MG63 (cell line): Measurements from ENCODE around the gene LDLRAD4. TPM values are rescaled to one million over a fixed set of nuclear protein-coding genes. Genes with fewer than 3 reads are reported as not detected.
A peak's percentile ranks its signal among the peaks of the same experiment; 100 is the strongest.

Experiments used
- DNase-seq: peaks from one replicate; pipeline ENCODE4 v3.0.0-alpha.2; 2020
- H3K27me3 ChIP-seq: fragments of 250-450 bp; sonication (Bioruptor Pico); 2 replicates; pipeline ENCODE4 v1.5.1; 2020; ENCODE audit warnings: mild to moderate bottlenecking, moderate library complexity
- H3K36me3 ChIP-seq: fragments of 250-450 bp; sonication (Bioruptor Pico); 2 replicates; pipeline ENCODE4 v1.5.1; 2020; ENCODE audit warnings: mild to moderate bottlenecking, moderate library complexity
- H3K4me3 ChIP-seq: fragments of 250-450 bp; sonication (Bioruptor Pico); 2 replicates; pipeline ENCODE4 v1.5.1; 2020; ENCODE audit warnings: mild to moderate bottlenecking, moderate library complexity
- H3K9me3 ChIP-seq: fragments of 250-450 bp; sonication (Bioruptor Pico); 2 replicates; pipeline ENCODE4 v1.5.1; 2020; ENCODE audit warnings: mild to moderate bottlenecking, moderate library complexity
- total RNA-seq: library from RNA; depleted of rRNA; stranded (reverse); fragments of >200 nt; shearing (Covaris generic); gene quantifications from 2 replicates; pipeline ENCODE4 v1.2.3, GENCODE V29; 2014; ENCODE audit warnings: low replicate concordance

The LDLRAD4 gene
- total RNA-seq, 1 experiment from 2014 or later: 0.36 TPM

DNA sequence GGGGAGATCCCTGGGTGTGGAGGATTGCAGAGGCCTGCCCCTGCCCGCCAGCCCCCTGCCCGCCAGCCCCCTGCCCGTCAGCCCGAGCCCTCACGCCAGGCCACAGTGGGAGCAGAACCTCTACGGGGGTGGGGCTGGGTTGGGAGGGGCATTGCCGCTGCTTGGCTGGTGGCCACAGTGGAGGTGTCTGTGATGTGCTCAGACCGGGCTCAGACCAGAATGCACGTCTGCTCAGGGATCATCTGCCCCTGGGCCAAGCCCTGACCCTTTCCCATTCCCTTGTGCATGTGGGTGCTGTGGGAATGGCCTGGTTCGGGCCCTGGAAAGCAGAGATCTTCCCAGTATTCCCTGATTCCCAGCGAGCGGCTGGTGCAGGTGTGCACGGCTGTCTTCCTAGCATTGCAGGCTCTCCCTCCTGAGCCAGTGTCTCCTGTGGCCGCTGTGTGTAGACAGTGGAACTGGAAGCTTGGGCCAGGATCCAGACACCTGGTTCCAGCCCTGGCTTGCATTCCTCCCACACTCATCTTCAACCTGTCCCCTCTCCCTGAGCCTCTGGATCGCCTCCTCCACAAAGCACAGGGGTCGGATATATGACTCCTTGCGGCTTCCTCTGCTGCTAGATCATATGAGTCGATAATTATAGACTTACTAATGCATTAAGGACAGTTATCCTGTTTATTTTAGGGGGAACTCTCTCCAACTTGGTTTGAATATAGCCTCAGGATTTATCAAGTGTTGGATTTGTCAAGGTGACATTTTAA is 161.6 kb downstream of the LDLRAD4 start:
- H3K4me3 ChIP-seq: no peak overlapping the region
- no peaks in the 10 kb centered on the region for H3K27me3 ChIP-seq
- DNase-seq: no peak

DNA sequence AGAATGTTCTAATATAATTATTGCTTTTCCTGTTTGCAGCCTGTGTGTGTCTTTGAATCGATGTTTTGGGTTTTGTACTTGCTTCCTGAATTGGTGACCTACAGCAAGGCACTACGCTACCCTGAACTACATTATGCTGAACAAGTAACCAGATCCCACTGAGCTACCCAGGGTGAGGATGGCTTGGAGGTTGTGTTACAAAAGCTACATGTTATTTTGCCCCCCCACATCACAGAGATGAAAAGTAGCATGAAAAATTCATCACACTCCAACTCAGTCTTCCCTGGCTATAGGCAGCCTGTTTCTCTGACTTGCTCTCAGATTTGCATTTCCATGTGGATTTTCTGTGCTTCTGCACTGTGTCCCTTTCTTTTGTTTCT is 162.1 kb downstream of the LDLRAD4 start:
- H3K36me3 ChIP-seq: no peaks in the 10 kb centered on the region
- DNase-seq: no peak
- H3K9me3 ChIP-seq: no peaks in the 10 kb centered on the region
- no peaks in the 10 kb centered on the region for H3K27me3 ChIP-seq
- H3K4me3 ChIP-seq: no peak overlapping the region

More for the DNA sequence above, 161.6 kb downstream of the LDLRAD4 start:
- no peaks in the 10 kb centered on the region for H3K9me3 ChIP-seq
- no peaks in the 10 kb centered on the region for H3K36me3 ChIP-seq

DNA sequence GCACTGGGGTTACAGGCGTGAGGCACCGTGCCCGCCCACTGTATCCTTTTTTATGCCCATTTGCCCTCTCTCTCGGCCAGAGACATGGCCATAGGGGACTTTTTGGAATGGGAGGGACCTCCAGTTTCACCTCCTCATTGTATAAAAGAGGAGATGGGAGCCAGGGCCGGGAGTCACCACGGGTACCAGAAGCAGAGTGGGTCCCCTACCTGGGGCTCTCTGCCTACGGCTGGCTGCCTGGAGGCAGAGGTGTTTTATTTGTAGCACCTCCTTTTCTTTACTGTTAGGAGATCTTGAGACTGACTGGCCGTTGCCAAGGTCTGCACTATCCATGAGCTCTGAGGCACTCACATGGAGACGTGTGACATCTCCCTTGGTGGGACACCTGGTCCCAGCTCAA is 162.8 kb downstream of the LDLRAD4 start:
- no peak overlapping the region for H3K4me3 ChIP-seq
- no peaks in the 10 kb centered on the region for H3K27me3 ChIP-seq
- no peak for DNase-seq
- H3K9me3 ChIP-seq: no peaks in the 10 kb centered on the region
- H3K36me3 ChIP-seq: no peaks in the 10 kb centered on the region

DNA sequence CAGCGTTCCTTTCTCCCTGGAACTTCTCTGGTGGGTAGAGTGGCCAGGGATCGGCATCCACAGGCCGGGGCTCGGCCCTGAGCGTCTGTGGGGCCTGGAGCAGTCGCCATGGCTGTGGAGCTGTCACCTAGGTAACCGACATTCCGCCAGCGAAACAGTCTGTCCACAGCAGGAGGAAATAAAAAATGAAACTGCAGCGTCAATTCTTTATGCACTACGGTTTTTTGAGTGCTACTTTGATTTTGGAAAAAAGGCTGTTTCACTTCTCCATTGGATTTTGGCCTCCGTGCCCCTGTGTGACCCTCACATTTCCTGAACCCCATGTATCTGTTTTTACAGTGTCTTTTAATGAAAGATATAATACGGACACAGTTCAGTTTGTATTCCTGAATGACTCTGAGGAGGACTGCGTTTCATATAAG is 163.4 kb downstream of the LDLRAD4 start:
- Histone ChIP-seq H3K27me3 (no peaks in the 10 kb centered on the region), H3K36me3 (no peaks in the 10 kb centered on the region), H3K4me3 (no peak overlapping the region), H3K9me3 (no peaks in the 10 kb centered on the region)
- no peak for DNase-seq

DNA sequence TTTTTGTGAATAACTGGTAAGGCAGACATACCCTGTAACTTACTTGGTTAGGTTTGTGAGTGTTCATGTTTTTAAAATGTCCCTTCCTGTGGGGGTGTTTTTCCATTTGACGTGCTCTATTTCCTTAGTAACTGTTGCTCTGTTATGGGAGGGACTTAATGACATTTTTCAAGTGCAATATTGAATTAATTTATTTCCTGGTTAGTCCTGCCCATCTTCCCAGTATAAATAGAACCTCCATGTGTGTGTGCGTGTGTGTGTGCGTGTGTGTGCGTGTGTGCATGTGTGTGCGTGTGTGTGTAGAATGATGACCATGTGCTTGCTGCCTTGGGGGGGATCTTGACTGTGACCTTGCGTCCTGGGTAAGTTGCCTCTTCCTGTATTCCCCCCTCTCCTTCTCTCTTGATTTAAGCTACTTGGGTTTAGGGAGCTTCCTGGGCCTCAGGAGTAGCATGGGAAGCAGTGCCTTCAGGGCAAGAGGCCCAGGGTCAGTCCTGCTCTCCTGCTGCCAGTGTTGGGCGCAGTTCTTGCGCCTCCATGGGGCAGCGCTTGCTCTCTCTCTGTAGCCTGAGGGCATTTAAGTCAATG is 163.9 kb downstream of the LDLRAD4 start:
- Histone ChIP-seq H3K36me3 (no peaks in the 10 kb centered on the region), H3K27me3 (no peaks in the 10 kb centered on the region), H3K9me3 (no peaks in the 10 kb centered on the region), H3K4me3 (no peak overlapping the region)
- DNase-seq: no peak

DNA sequence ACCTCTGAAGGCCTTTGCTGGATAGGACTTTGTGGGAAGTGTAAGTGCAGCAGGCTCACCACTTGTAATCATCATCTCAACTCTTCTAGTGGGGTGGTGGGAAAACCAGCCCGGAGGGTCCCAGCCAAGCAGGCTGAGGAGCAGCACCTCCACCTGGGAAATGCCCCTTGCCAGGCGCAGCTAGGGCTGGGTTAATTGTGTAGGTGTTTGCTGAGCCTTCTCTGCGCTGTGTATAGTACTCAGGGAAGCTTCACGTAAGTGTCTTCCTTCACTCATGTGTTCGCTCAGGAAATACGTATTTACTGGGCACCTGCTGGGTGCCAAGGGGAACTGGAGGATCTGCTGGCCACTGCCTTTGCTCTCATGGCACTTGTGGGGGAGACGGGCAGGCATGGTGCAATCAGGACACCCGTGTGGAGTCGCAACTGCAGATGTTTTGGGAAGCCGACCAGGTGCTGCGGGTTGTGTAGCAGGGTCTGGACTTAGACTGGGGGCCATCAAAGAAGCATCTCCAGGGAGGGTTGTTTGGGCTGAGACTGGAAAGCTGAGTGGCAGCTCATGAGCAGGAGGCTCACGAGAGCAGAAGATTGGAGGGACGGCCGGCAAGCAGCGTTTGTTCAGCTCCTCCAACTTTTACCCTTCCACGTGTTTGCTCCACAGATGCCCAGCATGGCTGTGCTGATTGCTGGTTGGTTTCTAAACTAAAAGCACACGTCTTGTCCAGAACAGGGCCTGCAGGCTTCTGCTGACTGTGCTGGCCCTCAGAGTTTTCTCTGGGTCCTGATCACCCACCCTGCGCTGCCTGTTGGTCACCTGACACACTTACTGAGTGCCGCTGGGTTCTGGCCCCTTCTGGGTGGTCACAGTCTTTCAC is 164.6 kb downstream of the LDLRAD4 start:
- no peak for DNase-seq
- H3K36me3 ChIP-seq: no peaks in the 10 kb centered on the region
- H3K4me3 ChIP-seq: no peak overlapping the region
- no peaks in the 10 kb centered on the region for H3K9me3 ChIP-seq
- H3K27me3 ChIP-seq: no peaks in the 10 kb centered on the region

DNA sequence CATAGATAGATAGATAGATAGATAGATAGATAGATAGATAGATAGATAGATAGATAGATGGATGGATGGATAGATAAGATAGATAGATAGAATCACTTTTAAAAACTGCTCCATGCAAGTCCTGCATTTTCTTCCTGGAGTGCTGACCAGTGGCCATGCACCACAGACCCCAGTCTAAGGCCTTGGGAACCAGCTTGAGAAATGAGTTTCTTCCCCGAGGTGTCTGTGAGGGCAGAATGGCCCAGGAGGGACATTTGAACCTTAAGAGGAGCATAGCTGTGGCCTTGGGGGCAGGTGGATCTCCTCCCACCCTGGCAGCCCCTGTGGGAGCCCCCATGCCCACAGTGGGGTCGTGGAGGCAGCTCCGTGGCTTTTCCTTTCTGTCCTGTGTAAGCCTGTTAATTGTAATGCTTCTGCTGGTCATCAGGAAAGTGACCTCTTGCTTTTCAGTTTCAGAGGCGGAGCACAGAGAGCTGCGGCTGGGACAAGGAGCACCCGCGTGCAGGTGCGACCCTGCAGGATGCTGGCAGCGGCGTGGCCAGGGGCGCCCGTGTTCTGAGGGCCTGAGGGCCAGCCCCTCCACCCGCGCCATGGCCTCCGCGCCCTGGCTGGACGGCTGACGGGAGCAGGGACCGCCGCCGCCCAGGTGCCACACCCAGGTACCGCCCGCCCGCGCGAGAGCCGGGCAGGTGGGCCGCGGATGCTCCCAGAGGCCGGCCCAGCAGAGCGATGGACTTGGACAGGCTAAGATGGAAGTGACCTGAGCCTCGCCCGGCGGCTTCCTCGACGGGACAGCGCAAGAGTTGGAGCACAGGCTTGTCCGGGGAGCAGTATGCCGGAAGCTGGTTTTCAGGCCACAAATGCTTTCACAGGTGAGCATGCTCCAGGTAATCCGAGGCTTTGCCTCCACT is 168.6 kb downstream of the LDLRAD4 start:
- Histone ChIP-seq H3K27me3 (no peaks in the 10 kb centered on the region), H3K36me3 (no peaks in the 10 kb centered on the region), H3K9me3 (no peaks in the 10 kb centered on the region), H3K4me3 (no peak overlapping the region)
- DNase-seq: no peak

DNA sequence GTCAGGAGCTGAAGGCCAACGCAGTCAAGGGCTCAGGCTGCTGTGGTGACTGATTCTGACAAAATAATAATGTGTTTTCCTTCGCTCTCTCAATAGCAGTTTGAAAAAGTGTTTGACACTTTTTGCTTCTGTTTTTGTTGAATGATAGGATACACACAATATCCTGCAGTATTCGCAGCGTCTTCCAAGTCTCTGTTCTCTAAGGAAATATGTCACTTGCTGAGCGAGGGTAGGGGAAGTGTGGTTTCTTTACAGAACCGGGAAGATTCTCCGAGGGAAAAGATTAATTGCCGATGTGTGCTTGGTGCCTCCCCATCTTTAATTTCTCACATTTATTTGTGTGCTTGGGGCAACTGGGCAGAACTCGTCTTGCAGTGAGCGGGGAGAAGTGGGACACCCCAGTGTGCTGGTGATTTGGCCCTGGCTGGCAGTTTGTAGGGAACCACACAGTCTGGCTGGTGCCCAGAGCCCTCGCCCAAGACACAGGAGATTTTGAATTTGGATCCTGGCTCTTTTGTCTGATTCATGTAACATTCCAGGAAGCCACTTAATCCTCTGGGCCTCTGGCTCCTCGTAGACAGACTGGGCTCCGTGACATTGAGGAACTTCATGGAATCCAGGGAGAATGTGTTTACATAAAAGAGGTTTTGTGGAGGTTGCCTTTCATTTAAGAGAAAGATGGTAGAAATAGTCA is 169.4 kb downstream of the LDLRAD4 start:
- H3K9me3 ChIP-seq: no peaks in the 10 kb centered on the region
- no peaks in the 10 kb centered on the region for H3K36me3 ChIP-seq
- H3K4me3 ChIP-seq: no peak overlapping the region
- H3K27me3 ChIP-seq: no peaks in the 10 kb centered on the region
- DNase-seq: peak; percentile 76

DNA sequence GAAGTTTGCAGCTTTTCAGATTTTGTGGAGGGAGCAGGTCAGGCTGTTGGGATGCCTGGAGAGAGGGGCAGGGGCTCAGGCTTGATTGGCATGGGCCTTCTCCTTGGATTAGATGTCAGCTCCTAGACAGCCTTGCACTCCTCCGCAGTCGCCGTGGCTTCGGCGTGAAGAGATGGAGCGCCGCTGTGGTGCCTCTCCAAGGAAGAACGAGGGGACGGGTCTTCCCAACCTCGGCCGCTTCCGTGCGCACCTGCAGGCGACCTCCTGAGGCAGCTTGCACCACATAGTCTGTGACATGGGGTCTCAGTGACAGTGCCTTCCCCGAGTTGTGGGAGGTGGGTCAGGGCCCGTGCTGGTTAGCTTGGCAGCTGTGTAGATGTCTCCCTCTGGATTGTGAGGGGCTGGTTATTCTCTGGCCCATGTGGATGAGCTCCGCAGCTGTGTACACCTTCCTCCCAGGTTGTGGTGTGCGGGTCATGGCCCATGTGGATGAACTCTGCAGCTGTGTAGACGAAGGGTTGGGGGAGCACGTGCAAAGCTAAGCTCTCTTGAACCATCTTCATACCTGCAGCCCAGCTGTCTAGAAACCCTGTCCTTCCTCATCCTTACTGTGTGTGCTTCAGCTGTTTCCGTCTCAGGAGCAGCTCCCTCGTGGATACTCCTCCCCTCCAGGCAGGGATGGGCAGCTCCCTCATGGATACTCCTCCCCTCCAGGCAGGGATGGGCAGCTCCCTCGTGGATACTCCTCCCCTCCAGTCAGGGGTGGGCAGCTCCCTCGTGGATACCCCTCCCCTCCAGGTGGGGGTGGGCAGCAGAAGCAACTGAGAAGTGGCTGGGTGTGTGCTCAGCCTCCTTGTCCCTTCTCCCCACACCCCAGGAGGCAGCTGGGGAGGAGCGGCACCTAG is 170.3 kb downstream of the LDLRAD4 start:
- DNase-seq: no peak
- H3K36me3 ChIP-seq: no peaks in the 10 kb centered on the region
- H3K27me3 ChIP-seq: no peaks in the 10 kb centered on the region
- no peak overlapping the region for H3K4me3 ChIP-seq
- no peaks in the 10 kb centered on the region for H3K9me3 ChIP-seq

DNA sequence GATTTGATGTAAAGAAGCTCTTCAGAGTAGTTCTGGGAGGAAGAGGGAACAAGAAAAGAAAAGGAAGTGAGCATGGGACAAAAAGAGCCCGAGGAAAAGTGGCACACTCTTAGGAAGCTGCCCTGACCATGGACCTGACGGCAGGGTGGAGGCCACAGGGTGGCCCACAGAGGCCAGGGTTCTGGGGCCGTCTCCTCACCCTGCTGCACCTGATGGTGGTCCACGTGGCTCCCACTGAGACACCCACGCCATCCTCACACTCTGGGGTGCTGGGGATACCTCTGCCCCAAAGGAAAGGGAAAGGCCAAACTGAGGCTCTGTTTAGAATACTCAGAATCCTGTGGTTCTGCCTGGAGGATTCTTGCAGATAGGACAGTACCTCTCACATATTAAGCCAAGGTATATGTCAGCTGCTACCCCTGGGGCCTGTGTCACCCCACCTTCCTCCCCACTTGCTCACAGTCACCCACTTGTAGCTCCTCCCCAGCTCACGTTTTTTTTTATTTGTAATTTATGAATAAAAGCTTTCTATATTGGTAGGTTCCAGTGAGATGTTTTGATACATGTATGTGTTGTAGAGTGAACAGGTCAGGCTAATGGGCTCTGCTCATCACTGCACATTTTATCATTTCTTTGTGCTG is 171.1 kb downstream of the LDLRAD4 start:
- no peaks in the 10 kb centered on the region for H3K27me3 ChIP-seq
- H3K4me3 ChIP-seq: no peak overlapping the region
- no peak for DNase-seq
- no peaks in the 10 kb centered on the region for H3K9me3 ChIP-seq
- H3K36me3 ChIP-seq: no peaks in the 10 kb centered on the region

DNA sequence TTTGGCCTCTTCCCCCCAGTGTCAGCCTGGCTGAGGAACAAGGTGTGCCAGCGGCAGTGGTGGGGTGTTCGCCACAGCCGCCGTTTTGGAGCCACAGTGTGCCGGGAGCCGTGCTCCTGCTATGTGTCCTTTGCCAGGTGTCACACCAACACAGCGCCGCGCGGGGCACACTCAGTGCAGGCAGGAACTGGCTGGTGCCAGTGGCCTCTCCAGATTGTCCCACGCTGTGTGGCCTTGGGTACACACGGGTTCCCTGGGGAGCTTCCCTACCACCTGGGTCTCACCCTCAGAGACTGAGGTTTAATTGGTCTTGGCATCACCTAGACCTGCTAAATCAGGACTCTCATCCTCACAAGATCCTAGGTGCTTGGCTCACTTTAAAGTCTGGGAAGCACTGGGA is 171.6 kb downstream of the LDLRAD4 start:
- no peak for DNase-seq
- H3K36me3 ChIP-seq: no peaks in the 10 kb centered on the region
- no peaks in the 10 kb centered on the region for H3K27me3 ChIP-seq
- no peaks in the 10 kb centered on the region for H3K9me3 ChIP-seq
- no peak overlapping the region for H3K4me3 ChIP-seq

DNA sequence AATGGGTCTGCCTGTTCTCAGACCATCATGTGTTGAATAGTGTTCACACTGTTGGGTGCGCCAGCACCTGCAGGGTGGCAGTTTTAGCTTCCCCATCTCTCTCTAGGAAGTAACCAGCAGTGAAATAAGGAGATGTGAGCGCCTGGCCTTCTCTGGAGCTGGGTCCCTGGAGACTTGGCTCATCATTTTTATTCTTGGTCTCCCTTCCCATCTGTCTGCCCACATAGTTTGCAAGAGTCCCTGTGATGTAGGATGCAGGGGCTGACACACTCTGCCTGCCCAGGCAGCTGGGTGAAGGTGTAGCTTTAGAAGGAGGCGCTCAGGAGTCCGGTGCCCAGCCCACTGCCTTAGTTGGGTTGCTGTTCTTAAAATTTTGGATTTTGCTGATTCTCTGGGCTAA is 172.2 kb downstream of the LDLRAD4 start:
- DNase-seq: no peak

DNA sequence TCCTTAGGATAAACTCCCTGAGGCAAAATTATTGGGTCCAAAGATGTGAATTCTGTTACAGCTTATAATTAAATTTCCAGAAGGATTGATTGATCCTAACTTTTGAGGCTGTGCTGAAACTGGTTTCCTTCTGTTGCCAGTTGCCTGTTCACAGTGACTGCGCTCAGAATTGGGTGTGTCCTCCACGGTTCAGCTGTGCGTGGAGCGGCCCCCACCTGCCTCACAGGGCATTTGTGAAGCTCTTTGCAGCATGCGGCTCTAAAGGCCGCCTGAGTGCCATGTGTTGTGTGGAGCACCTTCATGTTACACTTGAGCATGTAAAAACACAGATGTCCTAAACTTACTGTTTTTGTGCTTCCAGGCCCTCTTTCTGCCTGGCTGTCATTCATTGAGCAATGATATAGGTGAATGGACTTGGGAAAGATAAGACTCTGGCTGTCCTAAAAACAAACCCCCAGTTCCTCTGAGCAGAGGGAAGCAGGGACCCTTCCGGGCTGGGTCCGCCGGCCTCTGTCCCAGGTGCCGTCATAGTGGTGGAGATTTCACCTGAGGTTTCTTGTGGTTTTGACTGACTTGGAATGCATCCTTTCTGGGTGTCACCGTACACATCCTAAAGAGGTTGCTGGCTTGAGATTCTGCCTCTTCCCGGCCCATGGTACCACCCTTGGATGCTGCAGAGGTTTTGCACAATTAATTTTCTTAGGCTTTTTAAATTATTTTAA is 173.6 kb downstream of the LDLRAD4 start:
- Histone ChIP-seq H3K36me3 (no peaks in the 10 kb centered on the region), H3K27me3 (no peaks in the 10 kb centered on the region), H3K9me3 (no peaks in the 10 kb centered on the region), H3K4me3 (no peak overlapping the region)
- no peak for DNase-seq

More for the DNA sequence above, 172.2 kb downstream of the LDLRAD4 start:
- H3K36me3 ChIP-seq: no peaks in the 10 kb centered on the region
- H3K27me3 ChIP-seq: no peaks in the 10 kb centered on the region
- no peaks in the 10 kb centered on the region for H3K9me3 ChIP-seq
- no peak overlapping the region for H3K4me3 ChIP-seq

DNA sequence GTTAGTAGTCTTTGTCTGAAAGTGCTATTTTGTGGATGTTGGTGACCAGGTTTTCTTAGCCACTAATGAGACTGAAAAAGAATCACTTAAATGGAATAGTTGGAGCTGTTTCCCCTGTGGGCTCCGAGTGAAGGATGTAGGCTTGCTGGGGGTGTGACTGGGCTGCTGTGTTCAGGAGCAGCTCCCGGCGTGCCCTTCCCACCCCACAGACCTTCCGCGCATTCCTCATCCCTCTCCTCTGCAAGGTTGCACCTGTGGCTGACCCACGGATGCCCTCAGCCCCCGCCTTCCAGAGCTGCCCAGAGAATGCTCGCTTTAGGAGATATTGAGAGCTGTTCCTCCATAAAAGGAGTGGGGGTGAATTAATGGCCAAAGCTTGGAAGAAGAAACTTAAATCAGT is 174.3 kb downstream of the LDLRAD4 start:
- Histone ChIP-seq H3K9me3 (no peaks in the 10 kb centered on the region), H3K4me3 (no peak overlapping the region), H3K27me3 (no peaks in the 10 kb centered on the region), H3K36me3 (no peaks in the 10 kb centered on the region)
- no peak for DNase-seq
